ENCODE data around the gene SFXN2.

Gene SFXN2

DNA sequence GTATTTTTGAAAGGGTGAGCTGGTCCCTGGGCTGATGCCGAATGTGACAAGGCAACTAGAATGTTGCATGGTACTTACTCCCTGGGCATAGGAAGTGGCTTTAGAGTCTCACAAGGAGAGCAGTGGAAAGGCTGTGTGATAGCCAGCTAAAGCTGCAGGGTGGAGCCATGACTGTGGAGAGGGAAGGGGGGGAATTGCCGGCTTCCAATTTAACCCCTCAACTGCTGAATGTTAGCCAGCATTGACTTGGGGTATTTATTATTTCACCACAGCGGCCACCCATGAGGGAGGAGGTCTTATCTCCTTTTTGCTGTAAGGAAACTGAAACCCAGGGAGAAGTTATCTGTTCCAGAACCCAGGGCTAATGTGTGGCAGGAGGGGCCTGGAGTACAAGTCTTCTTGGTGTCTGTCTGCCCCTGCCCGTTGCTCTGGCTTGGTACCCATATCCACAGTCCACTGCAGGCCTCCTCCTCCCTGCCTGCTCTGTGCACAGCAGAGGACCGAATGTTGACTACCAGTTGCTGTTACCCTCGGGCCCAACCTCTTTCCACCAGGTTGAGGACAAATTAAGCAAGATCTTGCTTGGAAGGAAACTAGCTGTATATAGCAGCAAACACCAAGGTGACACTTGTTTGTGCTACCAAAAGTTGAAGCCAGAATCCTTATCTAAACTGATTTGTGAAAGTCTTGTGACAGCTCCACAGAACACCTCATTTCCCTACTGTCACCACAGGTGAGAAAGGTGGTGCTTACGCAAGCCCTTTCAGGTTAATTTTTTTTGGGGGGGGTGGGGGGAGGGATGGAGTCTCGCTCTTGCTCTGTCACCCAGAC is 66.9 kb downstream of the SFXN2 start:
- H3K27ac ChIP-seq = no peak overlapping the region
- TF ChIP-seq, protein P1, sequence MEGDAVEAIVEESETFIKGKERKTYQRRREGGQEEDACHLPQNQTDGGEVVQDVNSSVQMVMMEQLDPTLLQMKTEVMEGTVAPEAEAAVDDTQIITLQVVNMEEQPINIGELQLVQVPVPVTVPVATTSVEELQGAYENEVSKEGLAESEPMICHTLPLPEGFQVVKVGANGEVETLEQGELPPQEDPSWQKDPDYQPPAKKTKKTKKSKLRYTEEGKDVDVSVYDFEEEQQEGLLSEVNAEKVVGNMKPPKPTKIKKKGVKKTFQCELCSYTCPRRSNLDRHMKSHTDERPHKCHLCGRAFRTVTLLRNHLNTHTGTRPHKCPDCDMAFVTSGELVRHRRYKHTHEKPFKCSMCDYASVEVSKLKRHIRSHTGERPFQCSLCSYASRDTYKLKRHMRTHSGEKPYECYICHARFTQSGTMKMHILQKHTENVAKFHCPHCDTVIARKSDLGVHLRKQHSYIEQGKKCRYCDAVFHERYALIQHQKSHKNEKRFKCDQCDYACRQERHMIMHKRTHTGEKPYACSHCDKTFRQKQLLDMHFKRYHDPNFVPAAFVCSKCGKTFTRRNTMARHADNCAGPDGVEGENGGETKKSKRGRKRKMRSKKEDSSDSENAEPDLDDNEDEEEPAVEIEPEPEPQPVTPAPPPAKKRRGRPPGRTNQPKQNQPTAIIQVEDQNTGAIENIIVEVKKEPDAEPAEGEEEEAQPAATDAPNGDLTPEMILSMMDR (conservative IDR thresholded peaks at IDR 0.05) = no peak
- no peak for TF ChIP-seq ZFX (IDR thresholded peaks at IDR 0.05)

DNA sequence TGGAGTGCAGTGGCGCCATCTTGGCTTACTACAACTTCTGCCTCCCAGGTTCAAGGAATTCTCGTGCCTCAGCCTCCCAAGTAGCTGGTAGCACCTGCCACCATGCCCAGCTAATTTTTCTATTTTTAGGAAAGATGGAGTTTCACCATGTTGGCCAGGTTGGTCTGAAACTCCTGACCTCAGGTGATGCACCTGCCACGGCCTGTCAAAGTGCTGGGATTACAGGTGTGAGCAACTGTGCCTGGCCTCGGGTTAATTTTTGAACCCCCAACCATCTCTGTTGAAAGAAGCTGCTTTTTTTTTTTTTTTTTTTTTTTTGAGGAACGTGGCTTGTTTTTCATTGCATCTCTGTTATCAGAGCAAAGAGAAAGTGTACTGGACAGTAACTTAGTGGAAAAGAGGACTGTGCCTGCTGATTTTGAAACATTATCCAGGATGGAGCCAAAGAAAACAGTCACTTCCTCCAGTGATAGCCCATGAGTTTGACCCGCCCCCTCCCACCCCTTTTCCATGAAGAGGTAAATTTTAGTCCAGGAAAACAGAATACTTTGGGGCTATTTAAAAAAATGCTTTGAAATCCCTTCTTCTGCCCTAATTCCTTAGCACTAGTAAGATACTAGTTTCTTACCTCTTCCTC is 67.6 kb downstream of the SFXN2 start:
- TF ChIP-seq ZFX (IDR thresholded peaks at IDR 0.05) = no peak
- H3K27ac ChIP-seq = no peak overlapping the region

DNA sequence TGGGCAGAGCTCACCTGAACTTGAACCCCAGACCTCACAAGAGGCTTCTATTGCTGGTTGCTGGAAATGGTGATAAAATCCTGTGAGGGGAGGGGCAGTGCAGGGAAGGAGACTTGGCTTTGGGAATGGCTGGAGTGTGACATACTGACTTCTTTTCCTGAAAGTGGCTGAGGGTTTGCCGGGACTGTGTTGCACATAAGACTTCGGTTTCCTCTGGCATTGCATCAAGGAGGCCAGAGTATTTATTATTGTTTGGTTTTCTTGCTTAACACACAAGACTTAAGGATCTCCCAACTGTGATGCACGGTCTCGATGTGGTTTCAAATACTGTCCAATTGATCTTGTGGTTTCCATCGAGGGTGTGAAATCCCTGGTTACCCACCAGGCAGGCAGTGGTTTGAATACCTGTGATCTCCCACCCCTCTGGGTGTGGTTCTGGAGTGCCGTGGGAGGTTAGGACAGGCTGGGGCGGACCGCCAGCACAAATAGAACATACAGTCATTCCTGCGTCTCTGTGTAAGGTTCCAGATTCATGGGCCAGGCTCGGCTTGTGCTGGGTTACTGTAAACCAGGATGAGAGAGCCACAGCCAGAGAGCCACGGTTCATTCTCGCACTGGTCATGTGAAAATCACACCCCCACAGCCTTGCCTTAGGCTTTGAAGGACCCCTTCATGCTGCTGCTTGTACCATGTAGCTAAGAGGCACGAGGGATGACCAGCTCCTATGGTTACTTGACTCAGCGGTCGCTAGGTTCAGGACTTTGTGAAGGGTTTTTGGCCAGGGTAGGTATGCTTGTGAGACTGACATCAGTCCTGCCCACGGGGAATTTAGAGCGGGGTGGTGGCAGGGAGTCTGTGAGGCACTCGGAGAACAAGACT is 68.5 kb downstream of the SFXN2 start:
- H3K27ac ChIP-seq = no peak overlapping the region
- TF ChIP-seq ZFX (IDR thresholded peaks at IDR 0.05) = no peak
- TF ChIP-seq, protein P1 (conservative IDR thresholded peaks at IDR 0.05) = no peak

DNA sequence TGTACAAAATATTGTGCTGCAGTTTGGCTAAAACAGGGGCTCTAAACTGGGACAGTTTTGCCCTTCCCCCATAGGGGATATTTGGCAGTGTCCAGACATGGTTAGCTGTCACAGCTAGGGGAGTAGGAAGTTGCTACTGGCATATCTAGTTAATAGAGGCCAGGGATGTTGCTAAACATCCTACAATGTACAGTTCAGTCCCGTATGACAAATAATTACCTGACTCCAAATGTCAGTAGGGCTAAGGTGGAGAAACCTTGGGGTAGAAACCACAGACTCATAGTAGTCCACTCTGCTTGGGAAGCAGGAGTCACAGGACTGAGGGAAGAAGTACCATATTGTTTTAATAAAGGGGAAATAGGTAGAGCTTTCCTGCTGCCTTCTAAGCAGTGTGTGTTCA is 69.1 kb downstream of the SFXN2 start:
- no peak for TF ChIP-seq ZFX (IDR thresholded peaks at IDR 0.05)
- TF ChIP-seq, protein P1 (conservative IDR thresholded peaks at IDR 0.05) = no peak
- no peak overlapping the region for H3K27ac ChIP-seq

DNA sequence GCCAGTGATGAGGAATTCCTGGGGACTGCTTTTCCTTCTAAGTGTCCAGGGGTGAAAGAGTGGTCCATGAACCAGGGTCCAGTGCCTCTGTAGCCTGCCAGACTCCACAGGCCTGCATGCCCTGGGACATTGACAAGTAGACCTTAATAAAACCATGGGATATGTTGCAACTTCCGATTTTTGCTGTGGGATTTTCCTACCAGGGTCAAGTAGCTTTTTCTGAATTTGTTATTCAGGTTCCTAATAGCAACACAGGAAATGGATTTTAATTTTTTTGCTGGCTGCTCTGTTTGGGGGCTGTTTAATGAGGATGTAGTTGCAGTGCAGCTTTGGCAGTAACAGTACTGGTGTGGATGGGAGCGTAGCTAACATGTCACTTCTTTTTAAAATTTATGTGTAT is 71.4 kb downstream of the SFXN2 start:
- TF ChIP-seq, protein P1 (conservative IDR thresholded peaks at IDR 0.05) = no peak
- no peak for TF ChIP-seq ZFX (IDR thresholded peaks at IDR 0.05)
- H3K27ac ChIP-seq = no peak overlapping the region

DNA sequence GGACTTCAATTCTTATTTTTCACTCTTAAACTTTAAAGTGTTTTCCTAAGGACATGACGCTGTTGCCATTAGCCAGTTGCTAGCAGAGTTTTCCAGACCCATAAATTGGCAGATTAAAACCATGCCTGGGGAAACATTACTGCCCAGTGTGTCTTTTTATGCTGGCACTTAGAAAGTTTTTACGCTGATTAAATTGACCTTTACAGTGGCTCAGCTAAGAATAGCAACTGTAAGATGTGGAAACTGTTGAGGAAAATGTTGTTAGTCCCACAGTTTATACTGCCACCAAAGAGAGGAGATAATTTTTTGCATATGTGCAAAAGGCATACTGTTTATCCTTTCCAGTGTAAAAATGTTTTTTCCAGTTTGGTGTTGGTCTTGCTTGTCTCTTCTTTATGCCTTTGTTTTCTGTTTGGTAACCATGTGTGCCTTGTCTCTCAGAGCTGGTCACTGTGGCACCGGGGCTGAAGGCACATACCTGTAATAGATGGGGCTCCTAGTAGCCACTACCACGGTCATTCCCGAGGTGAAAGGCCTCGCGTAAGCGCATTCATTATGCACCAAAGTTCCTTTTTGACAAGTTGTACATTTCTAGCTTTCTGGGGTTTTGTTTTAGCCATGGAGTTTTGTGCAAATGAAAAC is 77.4 kb downstream of the SFXN2 start:
- TF ChIP-seq ZFX (IDR thresholded peaks at IDR 0.05) = no peak
- TF ChIP-seq, protein P1 (conservative IDR thresholded peaks at IDR 0.05) = no peak
- H3K27ac ChIP-seq = no peak overlapping the region

Measured in C4-2B (cell line).